Breast epithelium (tissue), 4 donors: ENCODE results near the gene CEP89. TPM values are rescaled to one million over a fixed set of nuclear protein-coding genes. Genes with fewer than 3 reads are reported as not detected.
"Not testable (repeated sequence)": the region's sequence is repeated elsewhere in the genome, so short reads cannot be mapped to it uniquely, and the experiment has no call there.

Experiments used
- DNase-seq, 2 donors: peaks; one replicate each; pipeline ENCODE4 v3.0.0-alpha.2; 2019; ENCODE audit warnings: low spot score in 2 of 2
- H3K27ac ChIP-seq, 2 donors: fragments of 200-600 bp; sonication (generic) in 1 of 2; one replicate each; pipeline ENCODE4 v1.5.1; 2016 to 2019; ENCODE audit warnings: mild to moderate bottlenecking in 1 of 2
- H3K27me3 ChIP-seq, 2 donors: fragments of 200-600 bp; sonication (generic) in 1 of 2; one replicate each; pipeline versions ENCODE4 v1.5.1 to v1.6.0; 2017 to 2019; ENCODE audit warnings: control low read depth in 1 of 2, mild to moderate bottlenecking in 1 of 2
- H3K36me3 ChIP-seq: fragments of 200-600 bp; one replicate; pipeline ENCODE4 v1.5.1; 2019
- H3K4me1 ChIP-seq, 2 donors: fragments of 200-600 bp; sonication (generic); one replicate each; pipeline ENCODE4 v1.5.1; 2016 to 2019; ENCODE audit warnings: control low read depth in 1 of 2
- H3K4me3 ChIP-seq, 3 donors: fragments of 200-600 bp; sonication (generic); 1 replicate in 2 of 3; 2 replicates in 1 of 3; pipeline ENCODE4 v1.5.1; 2016 to 2019; ENCODE audit warnings: mild to moderate bottlenecking in 3 of 3, moderate library complexity in 2 of 3
- H3K9me3 ChIP-seq, 2 donors: fragments of 200-600 bp; sonication (generic) in 1 of 2; one replicate each; pipeline ENCODE4 v1.5.1; 2016 to 2019; ENCODE audit warnings: control low read depth in 1 of 2
- CTCF ChIP-seq, 3 donors: fragments of 450-650 bp; IDR thresholded peaks; one replicate each; pipeline ENCODE4 v1.5.1; 2016 to 2017; ENCODE audit warnings: antibody characterized with exemption in 3 of 3, mild to moderate bottlenecking in 3 of 3, moderate library complexity in 3 of 3
- POLR2A ChIP-seq: fragments of 450-650 bp; IDR thresholded peaks from one replicate; pipeline ENCODE4 v1.6.1; 2016; ENCODE audit warnings: antibody characterized with exemption, mild to moderate bottlenecking, moderate library complexity
- POLR2AphosphoS5 ChIP-seq, 3 donors: sonication (generic); formaldehyde crosslinking; IDR thresholded peaks; one replicate each; pipeline ENCODE4 v1.6.1; 2017; ENCODE audit warnings: antibody characterized with exemption in 3 of 3
- intact Hi-C: fragments of 100-400 bp; cut with DNase I; formaldehyde crosslinking; loops from one replicate; pipeline ENCODE4 v1.15.1; 2023; ENCODE audit warnings: low total_unique reads
- total RNA-seq, 3 donors: library from RNA; depleted of rRNA; stranded (reverse); fragments of >200 nt; gene quantifications; one replicate each; pipeline ENCODE4 v1.1.0, GENCODE V29; 2016

The CEP89 gene
- total RNA-seq = 10 to 100 TPM in 2 of 3 donors, 1 to 10 TPM in 1; 9.3 to 17.4 (median 16.7) TPM

GRCh38 chr19:32971715-32972540 is at the start of gene CEP89, which contains the start of gene FAAP24:
Gene CEP89 (minus strand): TSS chr19:32971958. CDS start chr19:32971874, 84 bp downstream.
Gene FAAP24 (plus strand): TSS chr19:32972242. CDS start chr19:32973197, 955 bp downstream.
- intact Hi-C loops = no loop called here
- TF ChIP-seq POLR2AphosphoS5 (IDR thresholded peaks at IDR 0.05) (peak; percentile 65 to 75 (median 75)), CTCF (IDR thresholded peaks at IDR 0.05) (peak in 1 of 3 donors; percentile 12), POLR2A (no peak)
- no peaks in the 10 kb centered on the region for H3K9me3 ChIP-seq
- peaks cover 0 to 9% of the 10 kb centered on the region in 2 donors for H3K4me1 ChIP-seq
- H3K36me3 ChIP-seq = no peaks in the 10 kb centered on the region
- DNase-seq = peak; percentile 99
- H3K27me3 ChIP-seq = no peaks in the 10 kb centered on the region
- H3K4me3 ChIP-seq = peak within 1 kb of the TSS; percentile 79 to 86 (median 80)
- peak within 1 kb of the TSS; percentile 84 to 88 for H3K27ac ChIP-seq

GRCh38 chr19:33010891-33011290 is 39.1 kb upstream of the CEP89 start:
- intact Hi-C loops = not testable (repeated sequence)

GRCh38 chr19:33008738-33009137 is 37.0 kb upstream of the CEP89 start:
- intact Hi-C loops = no loop called here
- Histone ChIP-seq H3K27ac (no peak overlapping the region), H3K36me3 (no peaks in the 10 kb centered on the region), H3K4me3 (no peak overlapping the region), H3K27me3 (no peaks in the 10 kb centered on the region), H3K9me3 (no peaks in the 10 kb centered on the region), H3K4me1 (no peaks in the 10 kb centered on the region)
- TF ChIP-seq CTCF (IDR thresholded peaks at IDR 0.05) (no peak), POLR2AphosphoS5 (IDR thresholded peaks at IDR 0.05) (no peak), POLR2A (no peak)
- DNase-seq = no peak

More at GRCh38 chr19:33010891-33011290, 39.1 kb upstream of the CEP89 start:
- not testable (repeated sequence) for H3K4me3 ChIP-seq, DNase-seq, H3K27ac ChIP-seq, H3K27me3 ChIP-seq, H3K36me3 ChIP-seq, H3K4me1 ChIP-seq, H3K9me3 ChIP-seq

GRCh38 chr19:33005440-33005839 is 33.7 kb upstream of the CEP89 start:
- intact Hi-C loops = no loop called here
- Histone ChIP-seq H3K27me3 (no peaks in the 10 kb centered on the region), H3K4me1 (no peaks in the 10 kb centered on the region), H3K9me3 (no peaks in the 10 kb centered on the region), H3K36me3 (no peaks in the 10 kb centered on the region), H3K27ac (peak overlapping the region in 1 of 2 donors; percentile 8), H3K4me3 (no peak overlapping the region)
- TF ChIP-seq CTCF (IDR thresholded peaks at IDR 0.05) (no peak), POLR2AphosphoS5 (IDR thresholded peaks at IDR 0.05) (no peak), POLR2A (no peak)
- no peak for DNase-seq

GRCh38 chr19:33003424-33004024 is 31.8 kb upstream of the CEP89 start:
- H3K4me3 ChIP-seq, H3K27ac ChIP-seq, H3K4me1 ChIP-seq, DNase-seq, intact Hi-C loops, H3K27me3 ChIP-seq, H3K9me3 ChIP-seq, H3K36me3 ChIP-seq: not testable (repeated sequence)

- H3K4me3 ChIP-seq, intact Hi-C loops, H3K27ac ChIP-seq, H3K27me3 ChIP-seq, H3K36me3 ChIP-seq, DNase-seq, H3K4me1 ChIP-seq, H3K9me3 ChIP-seq: not testable (repeated sequence)
Measured at GRCh38 chr19:33002126-33002865, 30.5 kb upstream of the CEP89 start.
